IMR-90 (cell line): ENCODE results near the gene NRG4. TPM values are rescaled to one million over a fixed set of nuclear protein-coding genes. Genes with fewer than 3 reads are reported as not detected.

ENCODE experiments used
- ATAC-seq: fragments of 200-7000 bp; cut with Tn5 transposase; 2 replicates; pipeline ENCODE4 v1.9.1; 2020; ENCODE audit warnings: low read depth, mild to moderate bottlenecking, moderate library complexity
- BruUV-seq: library from RNA; stranded (reverse); fragments of 400-500 nt; replicated peaks from 2 replicates; lab custom pipeline; 2021; lab: Mats Ljungman, UMichigan
- CTCF ChIA-PET: fragments of 300-600 bp; formaldehyde crosslinking; extraction: SDS; loops from one replicate; lab custom pipeline; 2021; ENCODE audit warnings: antibody characterized with exemption; lab: Yijun Ruan, JAX
- POLR2A ChIA-PET: fragments of 300-600 bp; sonication (Branson Sonifier 250); formaldehyde crosslinking; loops from one replicate; lab custom pipeline; 2022; ENCODE audit warnings: antibody characterized with exemption; ENCODE audit not compliant: unreplicated experiment; lab: Charles Lee
- DNase-seq: peaks from one replicate; pipeline ENCODE4 v3.0.0; 2013
- H2AFZ ChIP-seq: replicated peaks from 2 replicates; pipeline ENCODE3; 2013; ENCODE audit warnings: low read length, mild to moderate bottlenecking; ENCODE audit not compliant: poor library complexity
- H2AK5ac ChIP-seq: 2 replicates; pipeline ENCODE4 v1.6.1; 2013; ENCODE audit warnings: low read depth, low read length, inconsistent platforms
- H2AK9ac ChIP-seq: replicated peaks from 2 replicates; pipeline ENCODE3; 2013; ENCODE audit warnings: mild to moderate bottlenecking, low read depth, low read length, moderate library complexity; ENCODE audit not compliant: poor library complexity
- H2BK120ac ChIP-seq: 2 replicates; pipeline ENCODE4 v1.6.1; 2013; ENCODE audit warnings: low read depth, low read length, inconsistent platforms
- H2BK15ac ChIP-seq: 3 replicates; pipeline ENCODE4 v1.6.1; 2013; ENCODE audit warnings: low read depth, low read length, inconsistent platforms
- H2BK20ac ChIP-seq: 2 replicates; pipeline ENCODE4 v1.6.1; 2013; ENCODE audit warnings: low read depth, mild to moderate bottlenecking, inconsistent platforms, low read length, moderate library complexity
- H2BK5ac ChIP-seq: 2 replicates; pipeline ENCODE4 v1.6.1; 2013; ENCODE audit warnings: mild to moderate bottlenecking, low read depth, low read length, inconsistent platforms; ENCODE audit not compliant: poor library complexity, severe bottlenecking
- H3K14ac ChIP-seq: replicated peaks from 2 replicates; pipeline ENCODE4 v1.6.1; 2013; ENCODE audit warnings: low read depth, low read length, inconsistent platforms
- H3K18ac ChIP-seq: 2 replicates; pipeline ENCODE4 v1.6.1; 2013; ENCODE audit warnings: low read depth, low read length, control low read depth
- H3K23ac ChIP-seq: 2 replicates; pipeline ENCODE4 v1.6.1; 2013; ENCODE audit warnings: low read depth, low read length, inconsistent platforms
- H3K27ac ChIP-seq: 2 replicates; pipeline ENCODE4 v1.5.1; 2013; ENCODE audit warnings: mild to moderate bottlenecking, control low read depth, low read length; ENCODE audit not compliant: insufficient read depth
- H3K27me3 ChIP-seq: 2 replicates; pipeline ENCODE4 v1.6.1; 2013; ENCODE audit warnings: low read length; ENCODE audit not compliant: control insufficient read depth, insufficient read depth
- H3K36me3 ChIP-seq: 2 replicates; pipeline ENCODE4 v1.6.1; 2013; ENCODE audit warnings: low read length, mixed read lengths; ENCODE audit not compliant: control insufficient read depth, insufficient read depth
- H3K4ac ChIP-seq: 2 replicates; pipeline ENCODE4 v1.6.1; 2013; ENCODE audit warnings: low read depth, low read length, inconsistent platforms
- H3K4me1 ChIP-seq: 2 replicates; pipeline ENCODE4 v1.6.1; 2013; ENCODE audit warnings: low read length, mixed read lengths; ENCODE audit not compliant: control insufficient read depth, insufficient read depth
- H3K4me2 ChIP-seq: 2 replicates; pipeline ENCODE4 v1.6.1; 2013; ENCODE audit warnings: low read depth, mild to moderate bottlenecking, control low read depth, low read length, moderate library complexity
- H3K4me3 ChIP-seq: 2 replicates; pipeline ENCODE4 v1.5.1; 2013; ENCODE audit warnings: low read depth, mild to moderate bottlenecking, control low read depth, low read length, moderate library complexity; ENCODE audit not compliant: insufficient read depth
- H3K56ac ChIP-seq: 2 replicates; pipeline ENCODE4 v1.6.1; 2013; ENCODE audit warnings: low read length, inconsistent platforms; ENCODE audit not compliant: insufficient read depth; ENCODE audit errors: extremely low read depth
- H3K79me1 ChIP-seq, 2 experiments: 2 replicates each; pipeline ENCODE4 v1.6.1; 2013; ENCODE audit warnings: low read length in 2 of 2, inconsistent platforms in 1 of 2, low read depth in 1 of 2
- H3K9ac ChIP-seq: 2 replicates; pipeline ENCODE4 v1.6.1; 2013; ENCODE audit warnings: low read depth, low read length, control low read depth
- H3K9me1 ChIP-seq: 2 replicates; pipeline ENCODE4 v1.6.1; 2013; ENCODE audit warnings: low read length, inconsistent platforms; ENCODE audit not compliant: insufficient read depth
- H3K9me3 ChIP-seq: 2 replicates; pipeline ENCODE4 v1.6.1; 2013; ENCODE audit warnings: low read length; ENCODE audit not compliant: control insufficient read depth, insufficient read depth
- H4K20me1 ChIP-seq: 2 replicates; pipeline ENCODE4 v1.6.1; 2013; ENCODE audit warnings: low read length, inconsistent platforms; ENCODE audit not compliant: insufficient read depth
- H4K5ac ChIP-seq: 2 replicates; pipeline ENCODE4 v1.6.1; 2013; ENCODE audit warnings: mild to moderate bottlenecking, low read depth, low read length, control low read depth
- H4K8ac ChIP-seq, 2 experiments: 2 replicates each; pipeline ENCODE4 v1.6.1; 2013; ENCODE audit warnings: low read depth in 2 of 2, low read length in 2 of 2, control low read depth in 1 of 2, inconsistent platforms in 1 of 2
- H4K91ac ChIP-seq: 2 replicates; pipeline ENCODE4 v1.6.1; 2013; ENCODE audit warnings: low read depth, low read length, inconsistent platforms; ENCODE audit not compliant: insufficient read depth
- CHD1 ChIP-seq: IDR thresholded peaks from 2 replicates; pipeline ENCODE4 v1.6.1; 2012; ENCODE audit warnings: low read depth, low read length, improper control_type of control experiment
- NFE2L2 ChIP-seq: fragments of 150-350 bp; IDR thresholded peaks from 2 replicates; pipeline ENCODE4 v1.6.1; 2016; ENCODE audit warnings: low read depth, mild to moderate bottlenecking, low read length
- RAD21 ChIP-seq: IDR thresholded peaks from 2 replicates; pipeline ENCODE4 v1.6.1; 2012; ENCODE audit warnings: low read length, improper control_type of control experiment
- RCOR1 ChIP-seq: IDR thresholded peaks from 2 replicates; pipeline ENCODE4 v1.6.1; 2012; ENCODE audit warnings: mild to moderate bottlenecking, low read length, improper control_type of control experiment; ENCODE audit not compliant: insufficient replicate concordance
- RFX5 ChIP-seq: IDR thresholded peaks from 2 replicates; pipeline ENCODE4 v1.8.0; 2012; ENCODE audit warnings: low read depth, mild to moderate bottlenecking, low read length, moderate library complexity
- USF2 ChIP-seq: fragments of 150-350 bp; IDR thresholded peaks from 2 replicates; pipeline ENCODE4 v1.6.1; 2017; ENCODE audit warnings: mild to moderate bottlenecking, antibody characterized with exemption, low read length, low read depth
- WGBS, 2 experiments: methylation state at CpG; one replicate each; pipeline versions ENCODE4 v1.1.5 to v1.1.7; 2013; ENCODE audit warnings: missing lambda C conversion rate in 2 of 2; ENCODE audit not compliant: insufficient read length in 1 of 2; ENCODE audit errors: extremely low coverage in 2 of 2; 5-methylcytosine and 5-hydroxymethylcytosine counted together
- dilution Hi-C: fragments of 300-500 bp; cut with HindIII; formaldehyde crosslinking; loops from one replicate; pipeline ENCODE4 v1.14.3; 2018; ENCODE audit warnings: low sequenced_read_pairs; ENCODE audit not compliant: unreplicated experiment
- in situ Hi-C: fragments of 300-500 bp; cut with MboI; formaldehyde crosslinking; loops from 3 replicates; pipeline ENCODE4 v1.14.3; 2019; ENCODE audit warnings: low sequenced_read_pairs, inconsistent platforms, mixed read lengths
- intact Hi-C: fragments of 100-400 bp; cut with micrococcal nuclease; formaldehyde crosslinking; loops from 2 replicates; pipeline ENCODE4 v1.10.0; 2022
- polyA plus RNA-seq, 3 experiments: library from polyadenylated mRNA; depleted of rRNA; stranded (reverse); fragments of >200 nt; gene quantifications; 2 replicates each; pipeline ENCODE4 v1.2.3, GENCODE V29; 2012; ENCODE audit warnings: low replicate concordance in 1 of 3
- total RNA-seq: library from RNA; depleted of rRNA; stranded (reverse); fragments of >200 nt; gene quantifications from 2 replicates; pipeline ENCODE4 v1.2.3, GENCODE V29; 2012
- TF ChIP-seq, protein P1 (sequence below): conservative IDR thresholded peaks from 2 replicates; pipeline ENCODE4 v1.5.1; 2012; ENCODE audit warnings: mild to moderate bottlenecking, low read depth, low read length, improper control_type of control experiment

NRG4 gene
- total and polyA plus RNA-seq, 2 of the 4 experiments (the other 2 are of a cell fraction), result not detected

GRCh38 chr15:75926931-75927330 lies 85.3 kb downstream of the NRG4 start:
- Histone ChIP-seq H3K4me2 (no peak overlapping the region), H4K20me1 (peaks cover 32% of the 10 kb centered on the region), H2AFZ (no peak overlapping the region), H2BK20ac (no peak overlapping the region), H3K79me1 (peaks cover 37 to 74% of the 10 kb centered on the region in 2 experiments), H3K4me1 (peaks cover 4% of the 10 kb centered on the region), H3K27me3 (no peaks in the 10 kb centered on the region), H2AK9ac (no peak overlapping the region), H3K56ac (no peak overlapping the region), H3K4ac (no peak overlapping the region), H2BK120ac (no peak overlapping the region), H3K14ac (no peak overlapping the region), H2BK15ac (no peak overlapping the region), H3K27ac (no peak overlapping the region), H3K36me3 (peaks cover 8% of the 10 kb centered on the region), H4K91ac (no peak overlapping the region), H4K5ac (no peak overlapping the region), H3K4me3 (no peak overlapping the region), H3K9me1 (peaks cover 21% of the 10 kb centered on the region), H3K9me3 (no peaks in the 10 kb centered on the region), H3K9ac (no peak overlapping the region), H2BK5ac (no peak overlapping the region), H4K8ac (no peak overlapping the region), H2AK5ac (no peak overlapping the region), H3K23ac (no peak overlapping the region), H3K18ac (no peak overlapping the region)
- TF ChIP-seq USF2 (no peak), RFX5 (no peak), CHD1 (no peak), RAD21 (no peak), NFE2L2 (no peak), RCOR1 (no peak)
- TF ChIP-seq, protein P1, sequence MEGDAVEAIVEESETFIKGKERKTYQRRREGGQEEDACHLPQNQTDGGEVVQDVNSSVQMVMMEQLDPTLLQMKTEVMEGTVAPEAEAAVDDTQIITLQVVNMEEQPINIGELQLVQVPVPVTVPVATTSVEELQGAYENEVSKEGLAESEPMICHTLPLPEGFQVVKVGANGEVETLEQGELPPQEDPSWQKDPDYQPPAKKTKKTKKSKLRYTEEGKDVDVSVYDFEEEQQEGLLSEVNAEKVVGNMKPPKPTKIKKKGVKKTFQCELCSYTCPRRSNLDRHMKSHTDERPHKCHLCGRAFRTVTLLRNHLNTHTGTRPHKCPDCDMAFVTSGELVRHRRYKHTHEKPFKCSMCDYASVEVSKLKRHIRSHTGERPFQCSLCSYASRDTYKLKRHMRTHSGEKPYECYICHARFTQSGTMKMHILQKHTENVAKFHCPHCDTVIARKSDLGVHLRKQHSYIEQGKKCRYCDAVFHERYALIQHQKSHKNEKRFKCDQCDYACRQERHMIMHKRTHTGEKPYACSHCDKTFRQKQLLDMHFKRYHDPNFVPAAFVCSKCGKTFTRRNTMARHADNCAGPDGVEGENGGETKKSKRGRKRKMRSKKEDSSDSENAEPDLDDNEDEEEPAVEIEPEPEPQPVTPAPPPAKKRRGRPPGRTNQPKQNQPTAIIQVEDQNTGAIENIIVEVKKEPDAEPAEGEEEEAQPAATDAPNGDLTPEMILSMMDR, result no peak
- BruUV-seq, result no TSS peak
- ChIA-PET POLR2A (no interaction called here), CTCF (no interaction called here)
- DNase-seq, result no peak
- dilution Hi-C loops (no loop called here), in situ Hi-C loops (no loop called here), intact Hi-C loops (no loop called here)
- no CpG with 5 or more reads among the region's 3 CpGs for WGBS, 2 experiments
- no peak for ATAC-seq
